Kidney (tissue), 14 donors: ENCODE measurements around the gene PLXNA1. TPM values are rescaled to one million over a fixed set of nuclear protein-coding genes. Genes with fewer than 3 reads are reported as not detected.

Experiments used
- DNase-seq, 5 donors: peaks; one replicate each; pipeline ENCODE4 v3.0.0-alpha.2; 2013 to 2020
- FAIRE-seq: peaks from 2 replicates; lab custom pipeline; 2012; peaks lifted over from hg19 to GRCh38; lab: Jason Lieb, UNC
- H3K27ac ChIP-seq, 2 donors: one replicate each; pipeline ENCODE4 v1.7.0; 2013; ENCODE audit warnings: low read depth in 2 of 2, low read length in 2 of 2, inconsistent platforms in 1 of 2
- H3K27me3 ChIP-seq: one replicate; pipeline ENCODE4 v1.7.1; 2013; ENCODE audit warnings: low read length, inconsistent platforms; ENCODE audit not compliant: control insufficient read depth, insufficient read depth
- H3K36me3 ChIP-seq, 3 donors: one replicate each; pipeline versions ENCODE4 v1.7.0 to v1.7.1; 2013; ENCODE audit warnings: low read length in 3 of 3, control low read depth in 1 of 3, inconsistent platforms in 1 of 3; ENCODE audit not compliant: insufficient read depth in 3 of 3, control insufficient read depth in 2 of 3
- H3K4me1 ChIP-seq, 3 donors: one replicate each; pipeline versions ENCODE4 v1.7.0 to v1.7.1; 2013; ENCODE audit warnings: low read length in 3 of 3, inconsistent platforms in 1 of 3, low read depth in 1 of 3; ENCODE audit not compliant: control insufficient read depth in 2 of 3, insufficient read depth in 2 of 3
- H3K4me3 ChIP-seq, 3 donors: one replicate each; pipeline versions ENCODE4 v1.7.0 to v1.8.1; 2013; ENCODE audit warnings: low read length in 3 of 3, control low read depth in 1 of 3, inconsistent platforms in 1 of 3
- H3K9ac ChIP-seq, 3 donors: one replicate each; pipeline versions ENCODE4 v1.7.0 to v1.7.1; 2013; ENCODE audit warnings: low read length in 3 of 3, control low read depth in 1 of 3, inconsistent platforms in 1 of 3
- H3K9me3 ChIP-seq, 3 donors: one replicate each; pipeline versions ENCODE4 v1.7.0 to v1.7.1; 2013; ENCODE audit warnings: low read length in 3 of 3, control low read depth in 1 of 3, inconsistent platforms in 1 of 3; ENCODE audit not compliant: control insufficient read depth in 2 of 3, insufficient read depth in 1 of 3
- CTCF ChIP-seq: IDR thresholded peaks from 3 replicates; pipeline ENCODE4 v1.5.1; 2012; ENCODE audit warnings: mild to moderate bottlenecking, moderate library complexity, borderline replicate concordance; ENCODE audit not compliant: insufficient read depth; ENCODE audit errors: extremely low read depth
- intact Hi-C: fragments of 100-400 bp; cut with DNase I; formaldehyde crosslinking; loops from one replicate; pipeline ENCODE4 v1.11.1; 2022
- polyA plus RNA-seq: library from polyadenylated mRNA; stranded (reverse); fragments of 350-450 nt; fragmentation: Illumina TruSeq; extraction: RNeasy Lipid Tissue Mini Kit (QIAGEN cat#74804); gene quantifications from one replicate; pipeline ENCODE4 v1.2.3, GENCODE V29; 2014; ENCODE audit warnings: low read depth, low replicate concordance; ENCODE audit not compliant: insufficient read depth
- total RNA-seq: library from RNA; stranded (reverse); fragmentation: NEBNext Ultra II Directional; extraction: Animal tissue kit (Norgen Biotek cat#: 25700); gene quantifications from one replicate; pipeline ENCODE4 v1.2.1, GENCODE V29; 2021
- donor health status: control.
- donor health status: control.
- donor health status: control.
- donor health status: control.
- donor health status: control.
- donor health status: DM: yes; HTN: yes; CAD: no.
- donor health status: Normal renal cell carcinoma (clear cell type).

Gene PLXNA1
- total and polyA plus RNA-seq, 2 donors from 2014 or later: 5.3 to 29.0 TPM

- H3K4me1 ChIP-seq: peaks cover 0 to 10% (median 0%) of the 10 kb centered on the region in 3 donors
- no peaks in the 10 kb centered on the region for H3K9me3 ChIP-seq
- TF ChIP-seq CTCF: no peak
- FAIRE-seq: no peak
- H3K27ac ChIP-seq: no peak overlapping the region
- H3K27me3 ChIP-seq: no peaks in the 10 kb centered on the region
- DNase-seq: no peak
- no peak overlapping the region for H3K4me3 ChIP-seq
- no peak overlapping the region for H3K9ac ChIP-seq
- intact Hi-C loops: no loop called here
- peaks cover 0 to 3% (median 0%) of the 10 kb centered on the region in 3 donors for H3K36me3 ChIP-seq
Observed at GRCh38 chr3:126990024-126990700, 7.2 kb downstream of the PLXNA1 start.

- intact Hi-C loops: no loop called here
- FAIRE-seq (no peak), DNase-seq (no peak)
- H3K4me3 ChIP-seq: no peak overlapping the region
- H3K27me3 ChIP-seq: no peaks in the 10 kb centered on the region
- no peak for TF ChIP-seq CTCF
- H3K4me1 ChIP-seq: peaks cover 0 to 10% (median 0%) of the 10 kb centered on the region in 3 donors
- no peaks in the 10 kb centered on the region for H3K9me3 ChIP-seq
- no peak overlapping the region for H3K9ac ChIP-seq
- peaks cover 0 to 3% (median 0%) of the 10 kb centered on the region in 3 donors for H3K36me3 ChIP-seq
- H3K27ac ChIP-seq: no peak overlapping the region
Observed at GRCh38 chr3:126990890-126991289, 8.0 kb downstream of the PLXNA1 start.

GRCh38 chr3:126991366-126992200, 8.7 kb downstream of the PLXNA1 start:
- Histone ChIP-seq H3K4me1 (peaks cover 0 to 10% (median 0%) of the 10 kb centered on the region in 3 donors), H3K9ac (no peak overlapping the region), H3K27me3 (no peaks in the 10 kb centered on the region), H3K36me3 (peaks cover 0 to 3% (median 0%) of the 10 kb centered on the region in 3 donors), H3K4me3 (no peak overlapping the region), H3K9me3 (no peaks in the 10 kb centered on the region), H3K27ac (no peak overlapping the region)
- no peak for TF ChIP-seq CTCF
- intact Hi-C loops: no loop called here
- FAIRE-seq: no peak
- DNase-seq: no peak
